Thoracic aorta (tissue), 2 donors: ENCODE data around the gene ADCY10. TPM values are rescaled to one million over a fixed set of nuclear protein-coding genes. Genes with fewer than 3 reads are reported as not detected.

Experiments
- ATAC-seq: fragments of 150-250 bp; one replicate; pipeline ENCODE4 v1.8.0; 2017; ENCODE audit warnings: low read depth; ENCODE audit not compliant: insufficient number of reproducible peaks, low FRiP score
- DNase-seq: peaks from one replicate; pipeline ENCODE4 v3.0.0-alpha.2; 2020; ENCODE audit warnings: low spot score
- H3K27ac ChIP-seq, 2 donors: fragments of 200-600 bp; sonication (generic); 1 replicate in 1 of 2; 2 replicates in 1 of 2; pipeline ENCODE4 v1.5.1; 2016; ENCODE audit warnings: mild to moderate bottlenecking in 2 of 2, moderate library complexity in 2 of 2
- H3K27me3 ChIP-seq: fragments of 200-600 bp; sonication (generic); replicated peaks from 2 replicates; pipeline ENCODE4 v1.6.0; 2016; ENCODE audit warnings: mild to moderate bottlenecking; ENCODE audit not compliant: insufficient read depth
- H3K36me3 ChIP-seq: fragments of 200-600 bp; sonication (generic); one replicate; pipeline ENCODE4 v1.5.1; 2016
- H3K4me1 ChIP-seq, 2 donors: fragments of 200-600 bp; sonication (generic); 1 replicate in 1 of 2; 2 replicates in 1 of 2; pipeline versions ENCODE4 v1.5.1 to v1.6.0; 2016; ENCODE audit warnings: low read depth in 2 of 2, mild to moderate bottlenecking in 1 of 2; ENCODE audit not compliant: control insufficient read depth in 1 of 2
- H3K4me3 ChIP-seq: fragments of 200-600 bp; sonication (generic); 2 replicates; pipeline ENCODE4 v1.5.1; 2016; ENCODE audit warnings: mild to moderate bottlenecking
- H3K9me3 ChIP-seq: fragments of 200-600 bp; sonication (generic); 2 replicates; pipeline ENCODE4 v1.5.1; 2016
- CTCF ChIP-seq: fragments of 200-600 bp; sonication (generic); IDR thresholded peaks from one replicate; pipeline ENCODE4 v1.5.1; 2019; ENCODE audit warnings: antibody characterized with exemption
- total RNA-seq, 2 donors: library from RNA; depleted of rRNA; stranded (reverse); fragments of >200 nt; gene quantifications; one replicate each; pipeline versions ENCODE4 v1.1.0 to v1.2.3, GENCODE V29; 2016

ADCY10 gene
- total RNA-seq, 2 donors from 2014 or later: 0.54 TPM; not detected in 1

DNA sequence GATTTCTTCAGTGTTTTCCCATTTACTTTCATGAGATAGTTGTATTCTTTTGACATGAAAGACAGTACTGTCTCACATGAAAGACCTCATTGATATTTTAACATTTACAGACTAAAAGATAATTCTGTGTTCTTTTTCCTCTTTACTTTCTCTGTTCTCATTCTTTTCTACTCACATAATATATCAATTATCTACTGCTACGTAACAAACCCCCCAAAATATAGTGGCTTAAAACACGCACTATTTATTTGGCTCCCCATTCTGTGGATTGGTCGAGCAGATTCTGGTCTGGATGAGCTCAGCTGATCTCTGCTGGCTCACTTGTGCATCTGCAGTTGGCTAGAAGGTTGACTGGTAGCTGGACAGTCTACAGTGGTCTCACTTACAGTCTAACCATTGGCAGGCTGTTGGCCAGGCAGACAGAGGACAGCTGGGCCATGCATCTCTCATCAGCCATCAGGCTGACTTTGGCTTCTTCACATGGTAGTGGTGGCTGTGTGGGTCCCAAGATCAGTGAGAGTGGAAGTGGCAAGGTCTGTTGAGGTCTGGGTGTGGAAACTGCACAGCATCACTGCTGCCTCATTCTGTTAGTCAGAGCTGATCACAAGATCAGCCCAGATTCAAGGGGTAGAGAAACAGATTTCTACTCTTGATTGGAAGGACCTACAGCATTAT lies 128.9 kb downstream of the ADCY10 start:
- Histone ChIP-seq H3K4me1 (peaks cover 7% of the 10 kb centered on the region in 2 donors), H3K36me3 (peaks cover 11% of the 10 kb centered on the region), H3K9me3 (no peaks in the 10 kb centered on the region), H3K27me3 (no peaks in the 10 kb centered on the region), H3K4me3 (no peak overlapping the region), H3K27ac (no peak overlapping the region)
- ATAC-seq (no peak), DNase-seq (no peak)
- TF ChIP-seq CTCF: no peak

- DNase-seq: no peak
- no peak overlapping the region for H3K27ac ChIP-seq
- ATAC-seq: no peak
- no peak overlapping the region for H3K4me3 ChIP-seq
- H3K4me1 ChIP-seq: peaks cover 7% of the 10 kb centered on the region in 2 donors
- no peaks in the 10 kb centered on the region for H3K9me3 ChIP-seq
- H3K27me3 ChIP-seq: no peaks in the 10 kb centered on the region
- H3K36me3 ChIP-seq: peaks cover 10% of the 10 kb centered on the region
- no peak for TF ChIP-seq CTCF
These were observed 131.0 kb downstream of the ADCY10 start for GRCh38 chr1:167782946-167783345.

GRCh38 chr1:167781558-167781957 lies 132.4 kb downstream of the ADCY10 start:
- H3K4me3 ChIP-seq: no peak overlapping the region
- no peaks in the 10 kb centered on the region for H3K27me3 ChIP-seq
- no peak overlapping the region for H3K27ac ChIP-seq
- no peak for TF ChIP-seq CTCF
- DNase-seq: no peak
- no peaks in the 10 kb centered on the region for H3K9me3 ChIP-seq
- peaks cover 7 to 14% of the 10 kb centered on the region in 2 donors for H3K4me1 ChIP-seq
- H3K36me3 ChIP-seq: peaks cover 5% of the 10 kb centered on the region
- ATAC-seq: no peak

DNA sequence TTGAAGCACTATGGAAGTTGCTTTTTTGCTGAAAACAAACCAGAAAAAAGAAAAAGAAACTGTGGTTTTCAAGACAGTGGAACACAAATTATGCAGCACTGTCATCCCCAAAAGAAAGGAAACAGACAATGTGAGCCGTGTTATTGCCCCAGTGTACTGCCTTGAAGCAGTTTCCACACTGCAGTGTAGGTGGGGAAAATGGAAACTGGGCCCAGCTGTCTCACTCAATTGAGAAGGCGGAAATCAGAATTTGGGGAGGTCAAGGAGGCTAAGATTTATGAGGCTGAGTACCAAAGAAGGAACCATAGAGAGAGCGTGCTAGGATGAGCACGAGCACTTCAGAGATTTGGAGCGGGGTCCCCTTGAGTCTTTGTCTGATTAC lies 136.7 kb downstream of the ADCY10 start:
- no peak overlapping the region for H3K4me3 ChIP-seq
- no peak overlapping the region for H3K27ac ChIP-seq
- H3K4me1 ChIP-seq: peaks cover 16 to 30% of the 10 kb centered on the region in 2 donors
- H3K27me3 ChIP-seq: no peaks in the 10 kb centered on the region
- DNase-seq (no peak), ATAC-seq (no peak)
- H3K36me3 ChIP-seq: peaks cover 5% of the 10 kb centered on the region
- H3K9me3 ChIP-seq: no peaks in the 10 kb centered on the region
- TF ChIP-seq CTCF: no peak

- H3K9me3 ChIP-seq: no peaks in the 10 kb centered on the region
- peaks cover 5% of the 10 kb centered on the region for H3K36me3 ChIP-seq
- no peaks in the 10 kb centered on the region for H3K27me3 ChIP-seq
- DNase-seq (no peak), ATAC-seq (no peak)
- H3K4me3 ChIP-seq: no peak overlapping the region
- TF ChIP-seq CTCF: no peak
- H3K27ac ChIP-seq: no peak overlapping the region
- peaks cover 16 to 35% of the 10 kb centered on the region in 2 donors for H3K4me1 ChIP-seq
These were observed 137.2 kb downstream of the ADCY10 start for GRCh38 chr1:167776616-167777268.
